HL-60/S4 (cell line): ENCODE results near the gene THSD4.

ENCODE experiments used
- in situ Hi-C: fragments of 300-500 bp; cut with MboI; formaldehyde crosslinking; loops from 2 replicates; pipeline ENCODE4 v1.14.3; 2022; ENCODE audit warnings: low sequenced_read_pairs

Gene THSD4

DNA sequence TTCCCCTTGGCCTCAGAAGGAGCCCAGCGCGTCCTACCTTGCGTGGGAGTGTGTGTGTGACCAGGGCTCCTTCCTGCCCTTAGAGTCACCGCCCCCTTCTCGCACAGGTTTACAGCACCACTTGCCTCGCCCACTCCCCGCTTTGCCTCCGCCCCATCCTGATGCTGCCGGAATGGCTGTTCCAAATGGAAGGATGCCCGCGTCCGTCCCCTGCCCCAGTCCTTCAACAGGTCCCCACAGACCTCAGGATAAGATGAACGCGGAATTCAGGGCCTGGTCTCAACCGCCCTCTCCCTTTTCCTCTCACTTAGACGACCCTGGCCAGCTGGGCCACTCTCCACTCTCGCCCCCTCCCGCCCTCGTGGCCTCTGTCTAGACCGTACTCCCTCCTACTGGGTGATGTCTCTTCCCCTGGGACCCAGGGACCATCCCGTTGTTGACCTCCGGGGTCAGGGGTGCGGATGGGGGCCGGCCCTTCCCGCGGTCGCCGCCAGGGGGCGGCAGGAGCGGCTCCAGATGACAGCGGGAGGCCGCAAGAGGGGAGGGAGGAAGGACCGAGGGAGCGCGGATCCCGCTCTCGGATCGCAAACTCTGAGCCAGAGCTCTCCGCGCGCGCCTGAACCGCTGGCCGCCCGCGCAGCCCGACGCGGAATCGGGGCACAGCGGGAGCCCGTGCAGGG lies at the start of gene THSD4:
THSD4 (plus strand) TSS at position 585 of the 680 bp plus-strand sequence.
- in situ Hi-C loops, result no loop called here

DNA sequence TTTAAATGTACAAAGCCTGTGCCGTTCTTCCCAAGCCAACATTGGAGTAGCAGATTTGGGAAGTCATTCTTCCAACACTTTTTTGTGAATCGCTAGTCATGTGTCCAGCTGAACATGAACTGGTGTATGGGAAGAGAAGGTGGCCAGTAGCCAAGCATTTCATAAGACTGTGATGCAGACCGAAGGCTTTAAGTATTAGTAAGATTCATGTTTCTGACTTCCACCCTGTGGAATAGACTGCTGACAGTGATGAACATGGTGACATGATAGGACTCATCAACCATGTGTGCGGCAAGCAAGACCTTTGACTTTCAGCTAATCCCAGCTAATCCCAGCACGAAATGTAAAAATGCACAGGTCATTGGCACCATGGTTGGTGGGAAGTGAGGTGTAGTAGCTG lies 48.3 kb upstream of the THSD4 start:
- in situ Hi-C loops, result no loop called here

DNA sequence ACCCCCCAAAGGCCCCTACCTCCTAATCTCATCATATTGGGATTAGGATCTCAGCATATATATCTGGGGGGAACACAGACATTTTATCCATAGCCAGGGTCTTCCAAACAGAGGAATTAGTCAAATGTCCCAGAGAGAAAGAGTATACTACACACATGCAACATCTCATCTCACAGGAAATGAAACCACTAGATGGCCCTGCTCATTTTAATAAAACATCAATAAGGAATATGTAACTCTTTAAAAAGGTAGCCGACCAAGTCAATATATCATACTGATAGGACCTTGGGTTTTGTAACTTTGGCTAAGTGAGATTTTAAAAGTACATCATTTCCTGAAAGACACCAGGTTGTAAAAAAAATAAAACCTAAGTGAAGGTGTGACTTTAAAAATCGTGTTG lies 45.6 kb upstream of the THSD4 start:
- in situ Hi-C loops, result no loop called here

DNA sequence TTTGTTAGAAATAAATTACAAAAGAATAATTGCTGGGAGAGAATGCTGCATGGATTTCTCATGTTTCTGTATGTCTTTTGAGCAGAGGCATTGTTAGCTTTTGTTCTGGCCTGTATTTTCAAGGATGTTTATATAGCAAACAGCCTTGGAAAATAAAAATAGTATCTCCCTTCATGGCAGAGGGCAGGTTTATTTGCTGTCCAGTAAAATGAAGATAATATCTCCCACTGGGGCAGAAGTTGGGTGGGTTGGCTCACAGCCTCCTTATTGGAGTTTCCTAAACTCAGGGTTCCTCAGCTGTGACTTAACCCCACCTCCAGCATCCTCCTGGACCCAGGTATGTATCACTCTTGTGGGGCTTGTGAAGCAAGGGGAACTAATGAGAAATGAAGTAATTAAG lies 43.7 kb upstream of the THSD4 start:
- in situ Hi-C loops, result no loop called here

DNA sequence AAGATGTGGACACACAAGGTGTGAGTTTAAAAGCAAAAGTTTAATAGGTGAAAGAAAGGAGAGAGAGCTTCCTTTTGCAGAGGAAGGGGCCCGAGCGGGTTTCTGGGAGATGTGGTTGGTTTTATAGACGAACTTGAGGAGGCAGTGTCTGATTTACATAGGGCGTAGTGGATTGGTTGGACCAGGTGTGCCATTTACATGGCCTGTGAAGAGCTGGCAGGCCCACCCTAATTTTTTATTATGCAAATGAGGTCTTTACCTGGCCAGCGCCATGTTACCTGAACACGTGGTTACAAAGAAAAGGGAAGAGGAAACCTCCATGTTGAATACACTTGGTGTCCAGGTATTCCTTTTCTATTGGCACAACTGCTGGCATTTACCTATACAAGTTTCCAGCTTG lies 42.8 kb upstream of the THSD4 start:
- in situ Hi-C loops, result no loop called here

DNA sequence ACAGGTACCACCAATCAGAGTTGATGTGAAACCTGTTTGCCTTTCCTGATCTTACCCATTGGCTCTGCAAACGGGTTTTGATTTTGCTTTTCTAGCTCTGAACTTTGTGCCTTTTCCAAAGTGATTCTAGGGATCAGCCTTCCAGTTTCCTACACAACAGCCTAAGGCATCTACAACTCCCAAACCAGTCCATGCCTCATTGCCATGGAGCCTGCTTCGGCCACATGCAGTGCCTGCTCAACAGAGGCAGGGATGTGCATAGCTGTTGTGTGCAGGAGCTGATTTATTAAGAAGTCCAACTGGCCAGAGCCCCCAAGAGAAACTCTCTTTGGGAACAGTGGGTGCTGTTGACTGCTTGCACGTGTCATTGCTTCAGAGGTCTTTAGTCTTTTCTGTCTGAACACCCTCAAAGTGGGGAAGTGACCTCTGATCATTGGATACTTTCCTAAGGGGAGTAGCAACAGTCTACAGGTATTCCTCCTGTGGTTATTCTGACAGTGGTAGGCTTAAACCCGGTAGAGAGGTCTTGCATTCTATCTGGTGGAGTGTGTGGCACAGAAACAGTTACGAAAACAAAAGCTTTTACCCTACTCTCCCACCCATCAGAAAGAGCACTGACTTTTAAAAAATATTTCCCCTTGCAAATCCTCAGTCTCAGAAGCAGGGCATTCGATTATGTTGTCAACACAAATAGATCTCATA lies 36.6 kb upstream of the THSD4 start:
- in situ Hi-C loops, result no loop called here

DNA sequence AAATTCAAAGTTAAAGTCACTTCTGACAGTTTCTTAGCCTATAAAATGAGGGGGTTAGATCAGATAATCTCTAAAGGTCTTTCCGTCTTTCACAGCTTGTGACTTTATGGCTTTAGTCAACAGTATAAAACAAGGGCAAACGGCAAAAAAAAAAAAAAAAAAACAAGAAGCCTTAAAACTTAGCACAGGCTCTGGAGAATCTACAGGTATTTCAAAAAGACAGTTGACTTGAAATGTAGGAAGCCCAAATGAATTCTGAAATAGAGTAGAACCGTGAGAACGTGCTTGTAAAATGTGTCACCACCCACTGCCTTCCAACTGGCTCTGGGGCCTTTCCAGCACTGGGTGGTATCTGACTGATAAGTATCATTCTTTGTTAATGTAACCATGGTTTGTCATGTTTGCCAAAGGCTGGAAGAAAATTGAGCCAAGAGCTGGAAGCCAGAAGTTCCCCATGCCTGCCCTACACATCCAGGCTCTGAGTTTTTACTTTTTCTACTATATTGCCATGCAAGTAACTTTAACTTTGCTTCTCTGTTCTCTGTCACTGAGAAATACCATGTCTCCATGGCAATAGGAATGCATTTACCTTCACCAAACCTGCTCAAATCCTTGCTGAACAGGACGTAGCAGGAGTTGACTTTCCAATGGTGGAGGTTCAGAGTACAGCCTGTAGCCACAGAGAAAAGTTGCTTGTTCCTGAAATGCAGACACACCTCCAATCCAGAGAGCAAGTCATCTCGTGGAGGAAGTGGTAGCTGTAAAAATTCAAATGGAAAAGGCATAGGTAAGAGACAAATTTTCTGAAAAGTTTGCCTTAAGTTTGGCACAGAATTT lies 35.8 kb upstream of the THSD4 start:
- in situ Hi-C loops, result no loop called here

DNA sequence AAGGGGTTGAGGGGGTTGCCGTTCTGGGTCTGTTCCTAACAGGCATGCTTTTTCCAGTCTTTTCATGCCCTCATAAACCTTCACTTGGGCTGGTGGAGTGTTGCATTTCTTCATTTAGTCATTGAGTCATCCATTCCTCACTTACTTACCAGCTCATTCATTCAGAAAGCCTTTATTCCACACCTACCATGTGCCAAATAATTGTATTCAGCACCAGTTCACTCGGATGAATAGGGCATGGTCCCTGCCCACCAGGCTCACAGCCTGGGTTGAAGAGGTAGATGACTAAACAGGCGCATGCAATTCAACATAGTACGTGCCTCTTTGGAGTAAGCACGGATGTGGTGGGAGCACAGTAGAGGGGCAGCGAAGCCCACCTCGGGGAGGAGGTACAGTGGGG lies 35.1 kb upstream of the THSD4 start:
- in situ Hi-C loops, result no loop called here

DNA sequence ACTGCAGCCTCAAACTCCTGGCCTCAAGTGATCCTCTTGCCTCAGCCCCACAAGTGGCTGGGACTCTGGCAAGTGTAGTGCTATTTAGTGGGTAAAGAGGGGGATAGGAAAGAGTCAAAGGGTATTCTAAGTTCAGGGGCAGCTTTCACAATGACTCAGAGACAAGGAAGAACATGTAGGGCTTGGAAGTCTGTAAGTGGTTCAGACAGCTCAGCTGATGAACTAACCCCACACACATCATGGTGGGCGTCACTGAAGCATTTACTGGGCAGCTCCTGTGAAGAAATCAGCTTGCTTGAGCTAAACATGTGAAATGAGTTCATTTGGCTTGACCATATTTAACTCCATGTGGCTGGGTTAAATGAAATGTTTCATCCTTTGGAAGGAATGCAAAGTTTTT lies 34.6 kb upstream of the THSD4 start:
- in situ Hi-C loops, result no loop called here

DNA sequence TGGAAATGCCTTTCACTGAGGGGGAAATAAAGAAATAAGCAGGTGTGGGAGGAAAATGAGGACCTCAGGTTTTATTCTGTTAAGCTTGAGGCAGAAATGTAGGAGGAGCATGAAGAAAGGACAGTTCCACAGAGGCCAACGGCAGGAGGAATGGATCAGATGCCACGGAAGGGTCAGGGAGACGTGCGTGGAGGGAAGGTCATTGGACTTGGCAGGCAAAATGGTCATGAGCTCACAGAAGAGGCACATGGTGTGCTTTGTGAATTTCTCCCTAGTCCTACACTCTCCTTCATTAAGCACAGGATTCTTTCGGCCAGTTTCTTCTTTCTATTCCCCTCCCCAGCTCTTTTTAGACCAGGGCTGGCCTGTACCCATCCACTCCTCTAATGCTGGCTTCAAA lies 32.5 kb upstream of the THSD4 start:
- in situ Hi-C loops, result no loop called here

DNA sequence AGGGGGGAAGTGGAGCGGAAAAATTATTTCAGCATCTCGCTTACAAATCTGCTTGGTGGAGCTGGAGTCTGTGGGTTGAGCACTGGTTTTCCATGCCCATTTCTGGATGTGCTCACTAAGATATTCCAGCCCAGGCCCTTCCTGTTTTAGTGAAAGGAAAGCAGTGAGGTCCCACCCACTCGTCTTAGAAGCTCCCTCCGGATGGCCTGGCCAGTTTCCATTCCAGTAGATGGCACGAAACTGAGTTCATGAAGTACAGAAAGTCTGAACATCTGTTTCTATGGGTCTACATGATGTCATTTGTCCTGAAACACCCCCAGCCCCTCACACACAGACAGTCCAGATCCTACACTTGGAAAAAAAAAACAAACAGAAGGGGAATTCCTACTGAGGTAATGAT lies 31.9 kb upstream of the THSD4 start:
- in situ Hi-C loops, result no loop called here

DNA sequence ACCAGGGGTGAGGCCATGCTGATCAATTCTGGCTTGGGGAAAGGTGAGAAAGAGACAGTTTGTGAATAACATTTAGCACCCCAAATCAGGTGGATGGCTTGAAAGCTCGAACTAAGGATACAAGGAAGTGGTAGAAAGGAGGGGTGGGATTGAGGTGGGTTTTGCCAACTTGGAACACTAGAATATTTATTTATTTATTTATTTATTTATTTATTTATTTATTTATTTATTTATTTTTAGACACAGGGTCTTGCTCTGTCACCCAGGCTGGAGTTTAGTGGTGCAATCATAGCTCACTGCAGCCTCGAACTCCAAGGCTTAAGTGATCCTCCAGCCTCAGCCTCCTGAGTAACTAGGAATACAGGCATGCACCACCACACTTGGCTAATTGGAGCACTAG lies 31.0 kb upstream of the THSD4 start:
- in situ Hi-C loops, result no loop called here

DNA sequence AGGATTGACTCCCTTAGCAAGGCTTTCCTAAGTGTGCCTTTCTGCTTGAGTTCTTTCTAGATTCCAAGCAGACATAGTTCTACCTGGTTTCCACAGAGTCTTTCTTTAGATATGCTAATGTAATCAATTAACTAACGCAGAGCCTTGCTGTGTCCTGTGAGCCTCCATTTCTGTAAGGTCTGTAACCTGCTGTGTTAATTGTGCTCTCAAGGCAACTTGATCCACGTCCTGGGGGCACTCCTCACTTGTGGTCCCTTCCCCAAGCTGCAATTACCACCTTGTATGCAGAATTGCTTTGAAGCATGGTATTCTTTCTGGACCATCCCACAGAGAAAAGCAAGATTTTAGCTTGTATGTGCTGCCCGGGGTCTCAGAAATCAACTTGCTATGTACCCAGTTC lies 29.5 kb upstream of the THSD4 start:
- in situ Hi-C loops, result no loop called here

DNA sequence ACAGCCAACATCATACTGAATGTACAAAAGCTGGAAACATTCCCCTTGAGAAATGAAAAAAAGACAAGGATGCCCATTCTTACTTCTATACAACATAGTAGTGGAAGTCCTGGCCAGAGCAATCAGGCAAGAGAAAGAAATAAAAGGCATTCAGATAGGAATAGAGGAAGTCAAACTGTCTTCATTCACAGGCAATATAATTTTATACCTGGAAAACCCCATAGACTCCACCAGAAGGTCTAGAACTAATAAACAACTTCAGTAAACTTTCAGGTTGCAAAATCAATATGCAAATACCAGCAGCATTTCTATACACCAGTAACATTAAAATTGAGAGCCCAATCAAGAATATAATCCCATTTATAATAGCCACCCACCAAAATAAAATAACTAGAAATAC lies 27.1 kb upstream of the THSD4 start:
- in situ Hi-C loops, result no loop called here

DNA sequence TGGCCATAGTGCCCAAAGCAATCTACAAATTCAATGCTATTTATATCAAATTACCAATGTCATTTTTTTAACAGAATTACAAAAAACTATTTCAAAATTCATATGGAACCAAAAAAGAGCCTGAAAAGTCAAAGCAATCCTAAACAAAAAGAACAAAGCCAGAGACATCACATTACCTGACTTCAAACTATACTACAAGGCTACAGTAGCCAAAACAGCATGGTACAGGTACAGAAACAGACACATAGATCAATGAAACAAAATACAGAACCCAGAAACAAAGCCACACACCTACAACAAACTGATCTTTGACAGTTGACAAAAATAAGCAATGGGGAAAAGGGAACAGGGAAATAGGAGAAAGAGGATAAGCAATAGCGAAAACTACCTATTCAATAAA lies 26.6 kb upstream of the THSD4 start:
- in situ Hi-C loops, result no loop called here

DNA sequence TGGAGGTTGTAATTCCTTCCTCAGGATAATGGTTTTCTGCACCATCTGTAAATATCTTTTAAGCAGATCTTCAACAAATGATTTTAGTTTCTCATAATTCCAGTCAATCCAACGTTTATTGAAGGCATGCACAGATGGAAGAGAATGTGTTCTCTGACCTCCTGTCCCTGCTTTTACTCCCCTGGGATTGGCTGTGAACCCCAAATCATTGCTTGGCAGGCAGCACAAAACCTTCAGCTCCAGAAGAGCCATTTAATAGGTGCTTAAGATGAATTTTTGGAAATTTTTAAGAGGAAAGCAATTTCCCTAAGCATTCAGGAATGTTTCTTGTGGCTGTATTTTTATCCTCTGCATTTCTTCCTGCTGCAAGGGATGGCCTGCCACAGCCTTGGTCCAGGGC lies 25.5 kb upstream of the THSD4 start:
- in situ Hi-C loops, result no loop called here

DNA sequence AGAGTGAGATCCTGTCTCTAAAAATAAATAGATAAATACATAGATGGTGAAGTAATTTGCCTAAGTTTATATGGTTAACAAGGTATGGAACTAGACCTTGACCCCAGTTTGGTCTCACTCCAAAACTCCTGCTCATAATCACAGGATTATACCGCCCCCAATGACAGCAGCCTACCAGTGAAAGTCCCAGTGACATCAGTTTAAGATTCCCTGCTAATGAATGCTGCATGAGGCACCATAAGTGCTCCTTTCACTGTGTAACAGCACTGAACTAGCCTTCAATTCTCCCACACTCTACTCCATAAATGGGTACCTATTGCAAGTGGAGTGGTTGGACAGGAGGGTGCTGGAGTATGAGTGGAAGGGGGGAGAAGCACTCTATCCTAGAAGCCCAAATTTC lies 23.7 kb upstream of the THSD4 start:
- in situ Hi-C loops, result no loop called here

DNA sequence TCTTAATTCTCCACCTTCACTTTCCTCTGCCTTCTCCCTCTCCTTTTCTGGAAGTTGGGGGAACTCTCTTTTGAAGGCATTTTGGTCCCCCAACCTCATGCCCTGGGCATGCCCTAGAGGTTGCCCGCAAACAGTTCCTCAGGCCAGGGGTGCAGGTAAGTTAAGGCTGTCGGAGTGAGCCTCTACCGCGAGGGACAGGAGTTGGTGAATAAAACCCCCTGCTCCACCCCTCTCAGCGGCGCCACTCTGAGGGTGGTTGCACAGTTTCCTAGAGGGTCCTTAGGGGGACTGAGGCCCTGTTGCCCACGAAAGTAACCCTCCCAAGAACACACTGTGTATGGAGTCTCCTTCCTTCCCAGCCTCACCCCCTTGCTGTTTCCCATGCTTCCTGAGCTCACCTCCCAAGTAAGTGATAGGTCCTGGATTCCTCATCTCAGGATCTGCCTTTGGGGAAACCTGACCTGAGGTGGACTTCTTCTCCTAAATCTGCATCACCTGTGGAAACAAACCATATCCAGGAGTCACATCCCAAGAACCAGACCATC lies 23.1 kb upstream of the THSD4 start:
- in situ Hi-C loops, result no loop called here

DNA sequence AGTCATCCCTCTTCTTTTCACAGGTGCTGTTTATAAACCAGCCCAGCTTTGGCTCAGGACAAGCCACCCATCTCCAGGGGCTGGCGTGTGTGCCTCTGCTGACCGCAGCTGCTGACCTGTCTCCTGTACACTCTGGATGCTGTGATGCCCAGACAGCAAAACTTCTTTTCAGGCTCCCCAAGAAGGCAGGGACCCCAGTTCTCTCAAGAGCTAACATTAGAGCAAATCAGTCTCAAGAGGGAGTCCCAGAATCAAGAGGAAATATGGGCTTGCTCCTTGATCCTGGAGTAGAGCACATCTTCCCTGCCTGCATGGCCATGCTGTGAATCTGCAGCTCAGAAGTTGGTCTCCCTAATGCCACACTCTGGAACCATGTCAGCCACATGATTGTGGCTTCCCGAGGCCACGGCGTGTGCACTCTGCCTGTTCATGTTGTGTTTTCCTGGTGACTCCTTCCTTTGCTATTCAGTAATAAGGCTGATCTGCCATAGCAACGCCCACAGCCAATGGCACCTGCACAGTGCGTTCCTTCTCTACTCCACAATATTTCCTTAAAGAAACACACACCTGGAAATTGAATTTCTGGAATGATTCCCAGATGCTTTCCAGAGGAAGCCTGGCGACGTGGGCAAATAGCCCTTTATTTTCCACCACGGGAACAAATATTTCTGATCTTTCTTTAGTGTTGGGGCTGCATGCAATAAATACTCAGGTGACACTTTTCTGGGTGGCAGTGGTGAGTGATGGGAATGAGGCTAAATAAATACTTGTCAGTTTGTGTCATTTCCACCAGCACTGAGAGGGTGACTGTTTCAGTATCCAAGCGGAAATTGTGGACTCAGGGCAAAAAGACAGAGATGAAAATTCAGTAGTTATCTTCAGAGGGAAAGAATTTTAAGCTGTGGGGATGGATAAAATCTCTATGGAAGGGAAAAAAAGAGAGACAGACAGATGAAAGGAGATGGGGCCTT lies 21.9 kb upstream of the THSD4 start:
- in situ Hi-C loops, result no loop called here

DNA sequence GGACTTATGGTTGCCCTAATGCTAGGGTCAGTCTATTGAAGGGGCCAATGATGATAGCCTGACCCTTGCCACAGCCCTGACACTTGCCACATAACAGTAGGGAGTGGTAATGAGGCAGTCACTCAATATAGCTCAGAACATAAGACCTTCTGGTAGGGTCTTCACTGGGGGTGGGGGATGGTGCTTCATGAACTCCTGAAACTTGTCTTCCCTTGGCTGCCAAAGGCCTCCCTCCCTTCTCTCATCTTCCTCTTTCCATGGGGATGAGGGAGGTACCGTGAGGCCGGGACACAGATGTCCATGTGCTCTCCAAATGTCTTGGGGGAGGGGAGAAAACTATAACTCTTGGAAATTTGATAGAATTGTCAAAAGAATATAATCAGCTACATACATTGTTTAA lies 21.1 kb upstream of the THSD4 start:
- in situ Hi-C loops, result no loop called here

DNA sequence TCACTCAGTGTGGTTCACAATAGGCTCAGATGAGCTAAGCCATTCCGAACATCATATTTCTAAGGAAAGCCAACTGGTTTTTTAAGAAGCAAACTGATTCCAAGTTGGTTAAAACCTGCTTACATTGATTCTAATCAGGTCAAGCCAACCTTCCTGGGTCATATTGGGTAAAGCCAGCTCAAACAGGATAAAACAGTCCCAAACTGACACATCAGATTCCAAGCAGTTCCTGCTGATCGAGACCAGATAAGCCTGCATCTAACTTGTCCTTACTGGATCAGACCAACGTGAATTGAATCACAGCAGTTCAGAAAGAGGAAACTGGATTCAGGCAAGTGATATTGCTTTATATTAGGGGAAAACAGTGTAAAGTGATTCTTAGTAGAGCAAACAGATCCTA lies 18.6 kb upstream of the THSD4 start:
- in situ Hi-C loops, result no loop called here
